ENCODE data around the gene PRAMEF33.
"Not testable (repeated sequence)": the region's sequence is repeated elsewhere in the genome, so short reads cannot be mapped to it uniquely, and the experiment has no call there.

The PRAMEF33 gene

GRCh38 chr1:13303239-13303638, at the start of gene PRAMEF33:
Gene PRAMEF33 (plus strand): TSS chr1:13303539. CDS start chr1:13305955, 2,416 bp downstream.
- DNase-seq (ENCODE audit: low read depth, low spot score) = not testable (repeated sequence)

- DNase-seq (ENCODE audit: low read depth, low spot score) = not testable (repeated sequence)
Measured at GRCh38 chr1:13253898-13254297, 49.4 kb upstream of the PRAMEF33 start, which contains the start of gene PRAMEF5. Gene PRAMEF5 (plus strand): TSS chr1:13254198. CDS start chr1:13259269, 5,071 bp downstream.

- not testable (repeated sequence) for DNase-seq (ENCODE audit: low read depth, low spot score)
Measured at GRCh38 chr1:13265124-13265523, 38.2 kb upstream of the PRAMEF33 start.

- not testable (repeated sequence) for DNase-seq (ENCODE audit: low read depth, low spot score)
Measured at GRCh38 chr1:13277016-13277415, 26.3 kb upstream of the PRAMEF33 start.

GRCh38 chr1:13279617-13280016, 23.7 kb upstream of the PRAMEF33 start:
- not testable (repeated sequence) for DNase-seq (ENCODE audit: low read depth, low spot score)

- DNase-seq (ENCODE audit: low read depth, low spot score) = not testable (repeated sequence)
Measured at GRCh38 chr1:13285037-13285436, 18.3 kb upstream of the PRAMEF33 start, which contains the start of gene PRAMEF8. Gene PRAMEF8 (minus strand): TSS chr1:13285137. CDS start chr1:13284091, 1,046 bp downstream.

GRCh38 chr1:13289030-13289429, 14.3 kb upstream of the PRAMEF33 start:
- DNase-seq (ENCODE audit: low read depth, low spot score) = not testable (repeated sequence)

GRCh38 chr1:13297216-13297931, 6.0 kb upstream of the PRAMEF33 start:
- DNase-seq (ENCODE audit: low read depth, low spot score) = not testable (repeated sequence)

GRCh38 chr1:13298699-13299098, 4.6 kb upstream of the PRAMEF33 start:
- not testable (repeated sequence) for DNase-seq (ENCODE audit: low read depth, low spot score)

GRCh38 chr1:13302197-13302596, 1.1 kb upstream of the PRAMEF33 start:
- DNase-seq (ENCODE audit: low read depth, low spot score) = not testable (repeated sequence)

GRCh38 chr1:13315281-13315680, 11.9 kb downstream of the PRAMEF33 start, which contains the start of gene PRAMEF15:
Gene PRAMEF15 (plus strand): TSS chr1:13315581. CDS start chr1:13318408, 2,827 bp downstream.
- not testable (repeated sequence) for DNase-seq (ENCODE audit: low read depth, low spot score)

GRCh38 chr1:13342496-13342895, 39.2 kb downstream of the PRAMEF33 start:
- DNase-seq (ENCODE audit: low read depth, low spot score) = not testable (repeated sequence)

GRCh38 chr1:13347034-13347433, 43.7 kb downstream of the PRAMEF33 start, which contains the start of gene PRAMEF14:
Gene PRAMEF14 (minus strand): TSS chr1:13347134. CDS start chr1:13345314, 1,820 bp downstream.
- not testable (repeated sequence) for DNase-seq (ENCODE audit: low read depth, low spot score)

GRCh38 chr1:13353476-13353875, 50.1 kb downstream of the PRAMEF33 start:
- DNase-seq (ENCODE audit: low read depth, low spot score) = not testable (repeated sequence)

- DNase-seq (ENCODE audit: low read depth, low spot score) = not testable (repeated sequence)
Measured at GRCh38 chr1:13354475-13354874, 51.1 kb downstream of the PRAMEF33 start.

GRCh38 chr1:13356774-13357173, 53.4 kb downstream of the PRAMEF33 start:
- not testable (repeated sequence) for DNase-seq (ENCODE audit: low read depth, low spot score)
